Vagina (tissue), 2 donors: ENCODE measurements around the gene ABHD18.

Experiments
- CTCF ChIP-seq, 3 experiments: fragments of 450-650 bp in 2 of 3; fragments of 200-600 bp in 1 of 3; sonication (generic) in 1 of 3; IDR thresholded peaks; one replicate each; pipeline ENCODE4 v1.5.1; 2017 to 2019; ENCODE audit warnings: antibody characterized with exemption in 3 of 3, mild to moderate bottlenecking in 2 of 3, moderate library complexity in 2 of 3
- POLR2AphosphoS5 ChIP-seq, 2 donors: sonication (generic); formaldehyde crosslinking; IDR thresholded peaks; one replicate each; pipeline ENCODE4 v1.9.0; 2017; ENCODE audit warnings: antibody characterized with exemption in 2 of 2, mild to moderate bottlenecking in 2 of 2, low read depth in 1 of 2; ENCODE audit not compliant: insufficient read depth in 1 of 2

- TF ChIP-seq CTCF (IDR thresholded peaks at IDR 0.05) (no peak), POLR2AphosphoS5 (IDR thresholded peaks at IDR 0.05; ENCODE audit: insufficient read depth in 1 of 2, low read depth in 1 of 2) (no peak)
These were observed 64.7 kb downstream of the ABHD18 start for GRCh38 chr4:128029907-128030306.
